Activated CD4-positive, alpha-beta T cell treated with anti-CD3 and anti-CD28 coated beads for 36 hours (primary cell): ENCODE data around the gene TMUB1. TPM values are rescaled to one million over a fixed set of nuclear protein-coding genes. Genes with fewer than 3 reads are reported as not detected.
"Not testable (repeated sequence)": the region's sequence is repeated elsewhere in the genome, so short reads cannot be mapped to it uniquely, and the experiment has no call there.

ENCODE experiments used
- ATAC-seq: fragments of 200-7000 bp; cut with Tn5 transposase; one replicate; pipeline ENCODE4 v1.10.0; 2021; ENCODE audit warnings: mild to moderate bottlenecking, moderate library complexity
- CTCF ChIA-PET: fragments of 350-600 bp; sonication (Branson Sonifier 250); formaldehyde crosslinking; loops from one replicate; lab custom pipeline; 2021; ENCODE audit warnings: antibody characterized with exemption; lab: Charles Lee
- POLR2A ChIA-PET: fragments of 350-600 bp; sonication (Branson Sonifier 250); formaldehyde crosslinking; loops from one replicate; lab custom pipeline; 2021; ENCODE audit warnings: antibody characterized with exemption, inconsistent platforms; lab: Charles Lee
- DNase-seq: peaks from one replicate; pipeline ENCODE4 v3.0.0-alpha.2; 2020
- H3K27ac Mint-ChIP-seq: one replicate; pipeline ENCODE4 v1.8.0; 2021; ENCODE audit warnings: mixed read lengths
- H3K27me3 Mint-ChIP-seq: one replicate; pipeline ENCODE4 v1.8.0; 2021; ENCODE audit warnings: mixed read lengths
- H3K36me3 Mint-ChIP-seq: one replicate; pipeline ENCODE4 v1.8.0; 2021; ENCODE audit warnings: low read depth, mixed read lengths
- H3K4me1 Mint-ChIP-seq: one replicate; pipeline ENCODE4 v1.8.0; 2021; ENCODE audit warnings: mixed read lengths
- H3K4me3 Mint-ChIP-seq: one replicate; pipeline ENCODE4 v1.8.0; 2021; ENCODE audit warnings: mild to moderate bottlenecking, moderate library complexity, mixed read lengths
- H3K9me3 Mint-ChIP-seq: one replicate; pipeline ENCODE4 v1.8.0; 2021; ENCODE audit warnings: low read depth, mixed read lengths
- intact Hi-C, 2 experiments: fragments of 100-400 bp; cut with DNase I in 1 of 2; cut with micrococcal nuclease in 1 of 2; formaldehyde crosslinking; loops; one replicate each; pipeline versions ENCODE4 v1.14.2 to v1.15.1; 2022 to 2024; cut with DNase I, micrococcal nuclease
- total RNA-seq, 2 experiments: library from RNA; stranded (reverse); gene quantifications; one replicate each; pipeline ENCODE4 v1.2.3, GENCODE V29; 2021

TMUB1 gene
- total RNA-seq, 2 experiments from 2014 or later, result 54.0 to 67.7 TPM

DNA sequence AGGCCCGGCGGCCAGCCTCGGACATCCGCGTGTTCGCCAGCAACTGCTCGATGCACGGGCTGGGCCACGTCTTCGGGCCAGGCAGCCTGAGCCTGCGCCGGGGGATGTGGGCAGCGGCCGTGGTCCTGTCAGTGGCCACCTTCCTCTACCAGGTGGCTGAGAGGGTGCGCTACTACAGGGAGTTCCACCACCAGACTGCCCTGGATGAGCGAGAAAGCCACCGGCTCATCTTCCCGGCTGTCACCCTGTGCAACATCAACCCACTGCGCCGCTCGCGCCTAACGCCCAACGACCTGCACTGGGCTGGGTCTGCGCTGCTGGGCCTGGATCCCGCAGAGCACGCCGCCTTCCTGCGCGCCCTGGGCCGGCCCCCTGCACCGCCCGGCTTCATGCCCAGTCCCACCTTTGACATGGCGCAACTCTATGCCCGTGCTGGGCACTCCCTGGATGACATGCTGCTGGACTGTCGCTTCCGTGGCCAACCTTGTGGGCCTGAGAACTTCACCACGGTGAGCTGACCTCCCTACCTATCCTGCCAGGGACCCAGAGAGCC is 34.3 kb downstream of the TMUB1 start:
- intact Hi-C loops, result no loop called here
- POLR2A ChIA-PET, result no interaction called here
- H3K4me1 Mint-ChIP-seq, result peaks cover 5% of the 10 kb centered on the region
- CTCF ChIA-PET, result no interaction called here
- no peaks in the 10 kb centered on the region for H3K27me3 Mint-ChIP-seq
- DNase-seq (no peak), ATAC-seq (no peak)
- no peak overlapping the region for H3K4me3 Mint-ChIP-seq
- no peak overlapping the region for H3K27ac Mint-ChIP-seq
- peaks cover 4% of the 10 kb centered on the region for H3K36me3 Mint-ChIP-seq
- H3K9me3 Mint-ChIP-seq, result no peaks in the 10 kb centered on the region

DNA sequence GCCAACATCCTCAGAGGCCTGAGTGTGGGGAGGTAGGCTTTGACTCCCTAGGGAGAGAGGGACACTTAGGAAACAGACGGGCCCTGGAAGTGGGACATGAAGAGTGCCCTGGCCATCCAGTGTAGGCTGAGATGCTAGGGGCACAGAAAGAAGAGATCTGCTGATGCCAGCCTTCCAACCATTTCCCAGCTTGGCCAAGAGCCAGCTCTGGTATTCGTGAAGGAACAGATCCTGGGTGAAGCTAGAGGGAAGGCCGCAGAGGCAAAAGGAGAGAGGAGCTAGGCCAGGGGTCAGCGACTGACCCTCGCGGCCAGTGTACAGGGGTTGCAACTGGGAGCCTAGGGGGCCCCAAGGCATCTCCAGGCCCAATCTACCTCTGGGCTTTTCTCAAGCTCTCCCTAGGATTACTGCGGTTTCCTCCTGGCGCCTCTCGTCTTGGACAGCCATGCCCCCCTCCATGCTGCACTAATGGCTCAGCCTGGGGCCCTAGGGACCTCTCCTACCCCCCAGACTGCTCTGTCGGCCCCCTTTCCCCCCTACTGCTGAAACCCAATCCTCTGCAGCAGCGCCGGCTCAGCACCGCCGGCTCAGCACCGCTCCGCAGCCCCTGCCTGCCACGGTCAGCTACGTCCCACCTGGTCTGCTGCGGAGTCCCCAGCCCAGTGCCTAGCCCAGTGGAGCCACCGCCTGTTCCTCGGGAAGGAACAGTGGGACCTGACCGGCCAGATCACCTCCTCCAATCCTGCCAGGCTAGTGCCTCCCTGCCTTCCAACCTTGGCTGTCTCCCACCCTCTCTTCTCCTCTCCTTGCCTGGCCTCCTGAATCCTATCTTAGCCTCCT is 35.1 kb downstream of the TMUB1 start, which contains the start of gene ASIC3:
Gene ASIC3, plus strand, starts transcription at position 556 of the 840 bp plus-strand sequence. CDS start 355 bp downstream, outside the sequence.
- no peak for ATAC-seq
- Mint-ChIP-seq H3K36me3 (peaks cover 4% of the 10 kb centered on the region), H3K4me3 (no peak within 1 kb of the TSS), H3K9me3 (no peaks in the 10 kb centered on the region), H3K27me3 (no peaks in the 10 kb centered on the region), H3K4me1 (peaks cover 5% of the 10 kb centered on the region), H3K27ac (no peak within 1 kb of the TSS)
- ChIA-PET CTCF (no interaction called here), POLR2A (no interaction called here)
- DNase-seq, result no peak
- intact Hi-C loops, result no loop called here

DNA sequence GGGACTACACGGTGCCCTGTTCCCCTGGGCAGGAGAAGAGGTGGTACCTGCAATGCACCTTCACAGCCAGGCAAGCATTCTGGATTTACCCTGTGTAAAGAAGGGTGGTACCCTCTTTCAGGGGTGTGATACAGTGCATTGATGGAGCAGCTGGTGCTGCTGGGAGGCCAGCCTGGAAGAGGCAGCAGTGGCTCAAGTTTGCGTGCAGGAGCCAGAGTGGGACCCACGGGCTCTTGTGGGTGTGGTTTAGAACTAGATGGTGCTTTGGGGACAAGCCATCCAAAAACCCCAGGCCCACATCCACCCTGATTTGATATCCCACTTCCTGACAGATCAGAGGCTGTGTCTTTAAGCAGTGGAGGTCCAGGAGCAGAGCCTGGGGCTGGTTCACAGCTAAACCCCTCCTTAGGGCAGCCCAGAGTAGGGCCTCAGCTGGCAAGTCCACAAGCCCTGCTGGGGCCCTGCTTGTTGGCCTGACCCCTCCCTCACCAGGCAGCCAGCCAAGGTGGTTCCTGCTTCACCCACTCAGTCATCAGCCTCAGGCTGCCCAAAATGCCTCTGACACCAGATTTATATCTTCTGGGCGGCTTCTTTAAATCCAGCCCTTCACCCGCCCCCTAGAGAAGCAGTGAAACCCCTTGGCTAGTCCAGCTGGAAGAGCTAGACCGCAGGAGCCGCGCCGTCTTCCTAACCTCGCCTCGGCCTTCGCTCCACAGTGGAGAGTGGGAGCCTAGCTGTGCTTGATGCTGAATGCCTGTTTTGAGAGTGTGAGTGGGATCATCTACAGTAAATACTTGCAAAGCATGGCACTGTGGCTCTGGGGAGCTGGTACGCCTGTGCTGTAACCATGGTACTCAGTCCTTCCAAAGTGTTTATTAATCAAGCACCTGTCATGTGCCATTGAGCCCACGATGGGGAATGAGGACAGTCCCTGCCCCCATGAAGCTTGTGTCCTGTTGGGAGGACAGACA is 36.4 kb downstream of the TMUB1 start:
- Mint-ChIP-seq H3K4me3 (no peak overlapping the region), H3K4me1 (no peaks in the 10 kb centered on the region), H3K9me3 (no peaks in the 10 kb centered on the region), H3K36me3 (peaks cover 1% of the 10 kb centered on the region), H3K27me3 (no peaks in the 10 kb centered on the region), H3K27ac (no peak overlapping the region)
- ChIA-PET POLR2A (no interaction called here), CTCF (interaction anchor here (0.9 kb wide), 1 partner anchor 13 kb away, joined by 3 read pairs; no protein-coding TSS in a partner anchor)
- intact Hi-C loops, result no loop called here
- ATAC-seq (no peak), DNase-seq (no peak)

DNA sequence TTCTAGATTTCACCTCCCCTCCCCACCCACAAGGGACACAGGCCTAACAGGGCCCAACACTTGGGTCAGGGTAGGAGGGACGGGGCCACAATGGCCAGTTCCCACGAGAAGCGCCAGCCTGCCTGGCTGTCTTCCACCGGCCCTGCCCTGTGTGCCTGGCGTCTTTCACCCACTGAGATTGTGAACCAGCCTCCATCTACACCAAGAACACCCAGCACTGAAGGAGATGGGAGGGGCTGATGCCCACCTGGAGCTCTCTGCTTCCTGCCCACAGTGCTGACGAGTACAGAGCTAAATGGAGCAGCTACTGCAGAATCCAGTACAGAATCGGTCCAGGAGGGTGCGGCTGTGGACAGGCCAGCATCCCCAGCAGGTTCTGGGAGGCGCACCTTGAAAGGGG is 37.3 kb downstream of the TMUB1 start:
- ATAC-seq (no peak), DNase-seq (no peak)
- Mint-ChIP-seq H3K4me3 (no peak overlapping the region), H3K27ac (no peak overlapping the region), H3K27me3 (no peaks in the 10 kb centered on the region), H3K4me1 (no peaks in the 10 kb centered on the region), H3K9me3 (no peaks in the 10 kb centered on the region), H3K36me3 (peaks cover 1% of the 10 kb centered on the region)
- POLR2A ChIA-PET, result no interaction called here
- intact Hi-C loops, result no loop called here
- CTCF ChIA-PET, result interaction anchor here (0.9 kb wide), 1 partner anchor 14 kb away, joined by 3 read pairs; no protein-coding TSS in a partner anchor

DNA sequence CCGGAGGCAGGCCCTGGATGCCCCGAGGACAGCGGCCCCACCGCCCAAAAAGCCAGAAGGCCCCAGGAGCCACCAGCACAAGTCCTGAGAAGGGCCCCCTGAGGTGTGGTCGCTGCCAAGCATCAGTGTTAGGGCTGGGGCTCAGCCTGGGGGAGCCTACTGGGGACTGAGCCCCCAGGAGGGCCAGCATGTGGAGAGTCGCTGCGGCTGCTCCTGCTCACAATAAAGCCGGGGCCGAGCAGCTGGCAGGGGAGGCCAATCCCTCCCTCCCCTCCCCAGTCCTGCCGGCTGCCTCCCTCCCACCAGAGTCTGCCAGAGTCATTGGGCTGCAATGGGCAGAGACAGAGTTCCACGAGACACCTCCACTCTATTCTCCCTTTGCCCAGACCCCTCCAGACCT is 38.0 kb downstream of the TMUB1 start:
- ChIA-PET CTCF (interaction anchor here (0.6 kb wide), 2 partner anchors 47 to 1295 kb away, joined by 3 read pairs; no protein-coding TSS in a partner anchor), POLR2A (no interaction called here)
- H3K27me3 Mint-ChIP-seq, result no peaks in the 10 kb centered on the region
- H3K4me3 Mint-ChIP-seq, result no peak overlapping the region
- H3K36me3 Mint-ChIP-seq, result peaks cover 1% of the 10 kb centered on the region
- H3K9me3 Mint-ChIP-seq, result no peaks in the 10 kb centered on the region
- DNase-seq (no peak), ATAC-seq (no peak)
- H3K27ac Mint-ChIP-seq, result no peak overlapping the region
- no peaks in the 10 kb centered on the region for H3K4me1 Mint-ChIP-seq
- intact Hi-C loops, result no loop called here

DNA sequence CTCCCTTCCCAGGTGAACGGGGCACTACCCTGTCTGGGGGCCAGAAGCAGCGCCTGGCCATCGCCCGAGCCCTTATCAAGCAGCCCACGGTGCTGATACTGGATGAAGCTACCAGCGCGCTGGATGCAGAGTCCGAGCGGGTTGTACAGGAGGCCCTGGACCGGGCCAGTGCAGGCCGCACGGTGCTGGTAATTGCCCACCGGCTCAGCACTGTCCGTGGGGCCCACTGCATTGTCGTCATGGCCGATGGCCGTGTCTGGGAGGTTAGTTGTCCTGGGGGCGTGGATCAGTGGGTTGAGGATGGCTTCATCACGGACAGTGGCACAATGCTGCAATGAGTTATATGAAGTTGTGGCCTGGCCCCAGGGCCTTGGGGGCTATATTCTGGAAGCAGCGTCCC is 39.3 kb downstream of the TMUB1 start:
- Mint-ChIP-seq H3K4me1 (peaks cover 11% of the 10 kb centered on the region), H3K27ac (no peak overlapping the region), H3K9me3 (no peaks in the 10 kb centered on the region), H3K27me3 (no peaks in the 10 kb centered on the region), H3K4me3 (no peak overlapping the region), H3K36me3 (peaks cover 1% of the 10 kb centered on the region)
- intact Hi-C loops, result no loop called here
- ATAC-seq, result no peak
- ChIA-PET CTCF (interaction anchor here (0.6 to 0.8 kb wide), 2 partner anchors 67 to 126 kb away, joined by 3 read pairs; no protein-coding TSS in a partner anchor), POLR2A (no interaction called here)
- DNase-seq, result no peak

DNA sequence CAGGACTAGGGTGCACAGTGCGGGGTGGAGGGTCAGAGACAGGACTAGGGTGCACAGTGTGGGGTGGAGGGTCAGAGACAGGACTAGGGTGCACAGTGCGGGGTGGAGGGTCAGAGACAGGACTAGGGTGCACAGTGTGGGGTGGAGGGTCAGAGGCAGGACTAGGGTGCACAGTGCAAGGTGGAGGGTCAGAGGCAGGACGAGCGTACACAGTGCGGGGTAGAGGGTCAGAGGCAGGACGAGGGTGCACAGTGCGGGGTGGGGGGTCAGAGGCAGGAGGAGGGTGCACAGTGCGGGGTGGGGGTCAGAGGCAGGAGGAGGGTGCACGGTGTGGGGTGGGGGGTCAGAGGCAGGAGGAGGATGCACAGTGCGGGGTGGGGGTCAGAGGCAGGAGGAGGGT is 39.8 kb downstream of the TMUB1 start:
- H3K9me3 Mint-ChIP-seq, H3K27ac Mint-ChIP-seq, H3K4me3 Mint-ChIP-seq, H3K27me3 Mint-ChIP-seq, H3K36me3 Mint-ChIP-seq, intact Hi-C loops, DNase-seq, POLR2A ChIA-PET, ATAC-seq, CTCF ChIA-PET: not testable (repeated sequence)
- H3K4me1 Mint-ChIP-seq, result peaks cover 16% of the 10 kb centered on the region

DNA sequence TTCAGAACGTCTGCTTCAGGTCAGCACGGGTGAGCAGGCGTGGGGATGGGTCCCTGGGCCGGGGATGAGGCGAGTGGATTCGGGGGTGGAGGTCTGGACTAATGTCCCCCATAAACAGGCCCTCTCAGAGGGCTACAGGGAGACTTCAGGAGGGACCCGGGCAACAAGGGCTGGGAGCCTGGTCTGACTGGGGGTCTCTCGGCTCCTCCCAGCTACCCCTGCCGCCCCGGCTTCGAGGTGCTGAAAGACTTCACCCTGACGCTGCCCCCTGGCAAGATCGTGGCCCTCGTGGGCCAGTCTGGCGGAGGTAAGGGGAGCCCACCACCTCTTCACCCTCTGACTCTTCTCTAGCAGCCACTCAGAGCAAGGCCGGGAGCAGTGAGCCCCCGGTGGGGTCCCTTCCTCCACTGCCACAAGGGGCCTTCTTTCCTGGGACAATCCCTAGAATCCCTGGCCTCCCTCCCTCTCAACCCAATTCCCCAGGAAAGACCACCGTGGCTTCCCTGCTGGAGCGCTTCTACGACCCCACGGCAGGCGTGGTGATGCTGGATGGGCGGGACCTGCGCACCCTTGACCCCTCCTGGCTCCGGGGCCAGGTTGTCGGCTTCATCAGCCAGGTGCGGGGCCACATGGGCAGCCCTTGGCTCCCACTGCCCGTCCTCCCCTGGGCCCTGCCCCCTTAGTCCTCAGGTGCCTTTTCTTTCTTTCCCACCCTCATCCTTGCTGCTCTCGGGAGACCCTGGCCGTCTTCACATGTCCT is 42.5 kb downstream of the TMUB1 start:
- intact Hi-C loops, result no loop called here
- CTCF ChIA-PET, result interaction anchor here (0.7 to 0.9 kb wide), 3 partner anchors 52 to 409 kb away, joined by 3 to 4 read pairs (median 4); no protein-coding TSS in a partner anchor
- Mint-ChIP-seq H3K36me3 (peaks cover 8% of the 10 kb centered on the region), H3K27me3 (no peaks in the 10 kb centered on the region), H3K27ac (no peak overlapping the region), H3K9me3 (no peaks in the 10 kb centered on the region), H3K4me3 (no peak overlapping the region), H3K4me1 (peaks cover 17% of the 10 kb centered on the region)
- ATAC-seq, result no peak
- POLR2A ChIA-PET, result no interaction called here
- no peak for DNase-seq

DNA sequence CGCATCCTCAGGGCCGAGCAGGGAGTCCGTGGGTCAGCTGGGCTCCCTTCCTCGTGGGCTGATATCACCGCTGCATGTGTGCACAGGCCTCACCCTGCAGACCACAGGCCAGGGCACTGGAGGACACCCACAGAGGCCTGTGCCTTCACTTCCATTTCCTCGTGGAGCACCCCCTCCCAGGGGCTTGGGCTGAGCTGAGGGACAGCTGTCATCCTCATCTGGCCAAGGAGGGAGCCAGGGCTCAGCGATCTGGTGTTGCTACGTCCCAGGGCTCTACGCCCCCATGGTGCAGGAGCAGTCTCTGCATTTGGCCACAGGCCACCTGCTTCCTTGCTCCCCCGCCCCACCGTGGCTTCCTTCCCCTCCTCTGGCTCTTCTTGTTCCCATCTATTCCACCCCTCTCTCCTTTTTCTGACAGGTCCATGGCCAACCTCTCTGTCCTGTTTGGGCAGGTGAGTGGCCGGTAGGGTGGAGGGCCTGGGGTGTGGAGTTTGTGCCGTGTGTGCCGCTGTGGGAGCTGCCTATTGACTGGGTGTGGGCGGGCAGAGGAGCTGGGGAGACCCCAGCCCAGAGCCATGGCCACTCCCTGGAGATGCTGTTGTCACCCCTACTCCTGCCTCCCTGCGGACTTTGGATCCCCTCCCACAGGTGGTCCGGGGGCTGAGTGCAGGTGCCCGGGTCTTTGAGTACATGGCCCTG is 43.3 kb downstream of the TMUB1 start:
- CTCF ChIA-PET, result interaction anchor here (0.5 to 1.1 kb wide), 4 partner anchors 10 to 126 kb away, joined by 3 to 4 read pairs (median 3); no protein-coding TSS in a partner anchor
- ATAC-seq (no peak), DNase-seq (no peak)
- Mint-ChIP-seq H3K27me3 (no peaks in the 10 kb centered on the region), H3K36me3 (peaks cover 10% of the 10 kb centered on the region), H3K27ac (no peak overlapping the region), H3K9me3 (no peaks in the 10 kb centered on the region), H3K4me1 (peaks cover 17% of the 10 kb centered on the region), H3K4me3 (no peak overlapping the region)
- POLR2A ChIA-PET, result interaction anchor here (1.0 kb wide), 1 partner anchor 312 kb away, joined by 3 read pairs; no protein-coding TSS in a partner anchor
- intact Hi-C loops, result loop anchor here in 1 of 2 experiments (1.0 kb wide), 2 partner anchors 12 to 18 kb away; partner anchors contain the start of gene ABCB8
